GM19239 (cell line): ENCODE measurements around the gene RNF157.
"Not testable (repeated sequence)": the region's sequence is repeated elsewhere in the genome, so short reads cannot be mapped to it uniquely, and the experiment has no call there.

Source experiments
- DNase-seq: peaks from one replicate; pipeline ENCODE4 v3.0.0; 2011; ENCODE audit warnings: low spot score; ENCODE audit not compliant: insufficient read length
- FAIRE-seq: peaks from 2 replicates; lab custom pipeline; 2011; peaks lifted over from hg19 to GRCh38; lab: Jason Lieb, UNC

RNF157 gene

DNA sequence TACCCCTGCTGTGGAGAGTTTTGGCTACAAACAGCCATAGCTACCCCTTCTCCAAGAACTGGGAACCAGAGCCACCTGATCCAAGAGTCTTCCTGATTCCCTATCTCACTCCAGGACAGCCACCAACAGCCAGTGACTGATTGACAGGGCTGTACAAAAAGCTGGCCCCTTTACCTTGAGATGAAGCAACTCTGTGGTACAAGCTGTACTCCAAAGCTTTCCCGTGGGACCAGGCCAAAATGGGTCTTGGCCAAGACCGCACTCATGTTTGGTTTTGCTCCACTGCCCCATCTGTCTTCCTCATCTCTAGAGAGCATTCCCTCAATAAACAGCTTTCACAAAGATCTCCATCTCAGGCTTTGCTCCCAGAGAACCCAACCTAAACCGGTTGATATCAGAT lies 43.6 kb downstream of the RNF157 start:
- FAIRE-seq: no peak
- no peak for DNase-seq

DNA sequence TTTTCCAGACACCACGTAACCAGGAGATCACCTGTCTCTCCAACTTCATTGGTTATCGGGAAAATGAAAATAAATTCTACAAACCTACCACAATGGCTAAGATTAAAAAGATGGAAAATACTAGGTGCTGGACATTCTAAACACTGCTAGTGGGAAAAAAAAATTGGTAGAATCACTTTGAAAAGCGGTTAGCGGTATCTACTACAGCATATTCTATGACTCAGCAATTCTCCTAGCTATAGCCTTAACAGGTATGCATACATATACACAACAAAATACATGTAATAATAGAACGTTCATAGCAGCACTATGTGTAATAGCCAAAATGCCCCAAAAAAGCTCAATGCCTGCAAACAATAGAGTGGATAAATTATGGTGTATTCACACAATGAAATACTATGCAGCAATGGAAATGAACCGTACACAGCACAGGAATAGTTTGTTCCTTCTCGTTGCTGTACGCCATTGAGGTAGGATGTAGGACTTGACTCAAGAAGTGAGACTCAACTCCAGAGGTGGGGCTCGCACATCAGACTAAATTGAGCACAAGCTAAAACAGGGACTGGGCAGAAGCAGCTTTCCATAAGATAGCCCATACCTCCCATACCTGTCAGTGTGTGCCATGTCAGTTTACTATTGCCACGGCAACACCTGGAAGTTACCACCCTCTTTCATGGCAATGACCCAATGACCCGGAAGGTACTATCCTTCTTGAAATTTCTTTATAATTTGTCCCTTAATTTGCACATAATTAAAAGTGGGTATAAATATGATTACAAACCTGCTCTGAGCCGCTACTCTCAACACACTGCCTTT lies 44.8 kb downstream of the RNF157 start:
- FAIRE-seq: no peak
- no peak for DNase-seq

DNA sequence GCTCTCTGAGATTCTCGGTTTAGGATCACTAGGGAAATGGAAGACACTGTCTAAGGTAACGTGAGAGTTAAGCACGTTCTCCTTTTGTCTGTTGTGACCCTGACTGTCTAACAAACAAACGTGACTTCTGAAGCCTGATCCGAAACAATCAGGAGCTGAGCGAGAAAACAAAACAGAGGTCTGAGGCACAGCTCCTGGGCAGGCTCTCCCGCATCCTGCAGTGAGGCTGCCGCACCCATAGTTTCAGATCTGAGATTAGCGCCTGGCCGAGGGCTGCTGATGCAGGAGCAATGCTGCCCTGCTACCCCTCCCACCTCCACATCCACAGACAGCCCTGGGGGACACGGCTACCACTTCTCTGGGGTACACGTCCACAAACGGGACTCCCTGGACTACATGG lies 46.7 kb downstream of the RNF157 start:
- no peak for FAIRE-seq
- no peak for DNase-seq

DNA sequence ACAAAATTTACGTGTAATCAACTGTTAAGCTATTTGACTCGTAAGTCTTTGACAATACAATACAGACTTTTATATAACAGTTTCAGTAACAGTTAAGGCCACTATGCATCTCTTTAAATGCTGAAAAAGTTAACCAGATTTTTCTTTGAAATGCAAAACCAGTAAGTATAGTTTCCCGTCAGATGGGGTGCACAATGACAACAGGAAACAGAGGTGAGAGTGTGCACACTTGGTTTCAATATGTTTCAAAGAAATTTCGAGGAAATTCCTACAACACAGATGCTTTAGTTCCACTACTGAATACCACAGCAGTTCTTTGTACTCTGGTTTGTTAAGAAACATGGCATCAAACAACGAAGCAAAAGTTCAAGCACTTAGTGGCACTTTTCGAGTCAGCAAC lies 48.4 kb downstream of the RNF157 start:
- DNase-seq: peak; percentile 33
- peak; percentile 95 for FAIRE-seq

DNA sequence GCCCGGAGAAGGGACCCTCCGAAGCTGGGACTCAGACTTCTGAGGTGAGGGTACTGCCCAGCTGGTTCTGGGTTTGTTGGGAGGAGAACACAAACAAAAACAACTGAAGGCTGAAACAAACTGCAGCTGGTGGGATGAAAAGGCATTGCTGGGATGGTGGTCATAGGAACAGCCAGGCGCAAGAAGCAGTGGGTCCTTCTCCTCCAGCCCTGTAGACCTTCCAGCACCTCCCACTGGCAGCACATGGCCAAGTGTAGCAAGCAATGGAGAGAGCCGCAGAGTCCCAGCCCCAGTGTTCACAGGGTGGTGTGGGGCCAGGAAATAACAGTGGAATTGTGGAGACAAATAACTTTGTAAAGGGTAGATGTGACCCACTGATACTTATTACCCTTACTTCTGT lies 50.6 kb downstream of the RNF157 start:
- DNase-seq (no peak), FAIRE-seq (no peak)

DNA sequence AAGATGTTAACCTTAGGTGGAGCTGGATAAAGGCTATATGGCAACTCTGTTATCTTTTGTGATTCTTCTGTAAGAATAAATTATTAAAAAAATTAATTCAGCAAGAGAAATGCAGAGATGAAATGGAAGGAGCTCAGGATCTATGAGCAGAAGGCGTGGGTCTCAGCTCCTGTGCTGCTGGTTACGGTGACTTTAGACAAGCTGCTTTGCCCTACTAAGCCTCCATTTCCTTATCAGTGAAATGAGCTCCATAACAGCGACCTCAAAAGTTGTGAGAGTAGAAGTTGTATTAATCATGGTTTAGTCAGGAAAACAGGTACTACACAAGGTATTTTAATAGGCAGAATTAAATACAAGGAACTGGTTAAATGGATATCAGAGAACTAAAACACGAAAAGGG lies 51.0 kb downstream of the RNF157 start:
- FAIRE-seq (no peak), DNase-seq (no peak)

DNA sequence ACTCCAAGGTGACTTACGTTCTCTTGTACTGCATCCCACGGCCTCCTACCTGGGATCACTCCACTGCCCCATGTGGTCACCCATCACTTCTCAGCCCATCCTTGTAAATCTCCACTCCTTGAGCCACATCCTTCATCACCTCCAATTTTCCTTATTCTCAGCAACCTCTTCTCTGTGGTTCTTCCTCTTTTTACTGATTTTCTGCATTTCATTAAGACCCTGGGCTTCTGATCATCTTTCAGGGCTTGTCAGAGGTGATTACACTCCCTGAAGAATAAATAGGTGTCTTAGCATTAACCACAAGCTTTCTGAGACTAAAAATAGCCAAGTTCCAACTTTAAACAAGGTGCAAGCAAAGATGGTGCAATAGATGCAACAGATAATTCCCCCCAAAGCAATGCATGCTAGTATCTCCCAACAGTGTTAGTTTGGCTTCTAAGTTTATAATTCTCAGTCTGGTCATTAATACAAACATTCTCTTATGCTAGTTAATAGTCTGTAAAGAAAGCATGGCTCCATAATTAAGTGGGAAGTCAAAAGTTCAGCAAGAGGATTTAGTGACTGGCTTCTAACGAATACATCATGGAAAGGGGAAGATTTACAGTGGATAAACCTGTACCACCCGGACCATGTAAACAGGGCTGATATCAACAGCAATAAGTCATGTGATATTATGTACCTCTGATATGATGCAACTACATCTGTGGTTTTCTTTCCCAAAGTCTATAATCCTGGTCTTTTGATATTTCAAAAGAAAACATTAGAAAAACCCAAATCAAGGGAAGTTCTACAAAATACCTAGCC lies 51.9 kb downstream of the RNF157 start:
- no peak for DNase-seq
- FAIRE-seq: peak; percentile 96

DNA sequence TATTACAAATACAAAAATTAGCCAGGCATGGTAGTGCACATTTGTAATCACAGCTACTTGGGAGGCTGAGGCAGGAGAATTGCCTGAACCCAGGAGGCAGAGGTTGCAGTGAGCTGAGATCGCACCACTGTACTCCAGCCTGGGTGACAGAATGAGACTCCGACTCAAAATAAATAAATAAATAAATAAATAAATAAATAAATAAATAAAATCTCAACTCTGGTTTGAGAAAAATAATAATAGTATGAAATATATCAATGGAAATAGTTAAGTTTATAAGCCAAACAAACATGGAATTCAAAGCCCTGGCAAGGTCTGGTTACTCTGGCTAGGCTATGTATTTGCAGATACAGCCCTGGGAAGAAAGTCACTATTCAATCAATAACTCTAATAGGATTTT lies 53.5 kb downstream of the RNF157 start:
- not testable (repeated sequence) for FAIRE-seq, DNase-seq

DNA sequence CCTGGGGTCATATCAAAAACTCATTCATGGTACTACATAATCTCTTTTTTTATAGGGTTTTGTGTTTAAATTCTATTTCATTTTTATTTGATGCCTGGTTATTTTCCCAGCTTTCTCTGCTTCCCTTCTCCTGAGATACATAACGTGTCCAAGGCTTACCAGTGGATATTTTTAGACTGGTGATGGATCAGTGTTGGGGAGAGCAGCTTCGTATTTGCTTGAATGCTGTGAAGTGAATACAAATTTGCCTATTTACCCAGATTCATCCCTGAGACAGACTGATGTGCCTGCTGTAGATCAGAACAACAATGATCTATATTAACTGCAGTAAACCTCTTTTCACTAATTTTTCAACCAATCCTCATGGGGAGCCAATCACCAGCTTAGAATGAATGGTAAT lies 56.0 kb downstream of the RNF157 start:
- DNase-seq (no peak), FAIRE-seq (no peak)

DNA sequence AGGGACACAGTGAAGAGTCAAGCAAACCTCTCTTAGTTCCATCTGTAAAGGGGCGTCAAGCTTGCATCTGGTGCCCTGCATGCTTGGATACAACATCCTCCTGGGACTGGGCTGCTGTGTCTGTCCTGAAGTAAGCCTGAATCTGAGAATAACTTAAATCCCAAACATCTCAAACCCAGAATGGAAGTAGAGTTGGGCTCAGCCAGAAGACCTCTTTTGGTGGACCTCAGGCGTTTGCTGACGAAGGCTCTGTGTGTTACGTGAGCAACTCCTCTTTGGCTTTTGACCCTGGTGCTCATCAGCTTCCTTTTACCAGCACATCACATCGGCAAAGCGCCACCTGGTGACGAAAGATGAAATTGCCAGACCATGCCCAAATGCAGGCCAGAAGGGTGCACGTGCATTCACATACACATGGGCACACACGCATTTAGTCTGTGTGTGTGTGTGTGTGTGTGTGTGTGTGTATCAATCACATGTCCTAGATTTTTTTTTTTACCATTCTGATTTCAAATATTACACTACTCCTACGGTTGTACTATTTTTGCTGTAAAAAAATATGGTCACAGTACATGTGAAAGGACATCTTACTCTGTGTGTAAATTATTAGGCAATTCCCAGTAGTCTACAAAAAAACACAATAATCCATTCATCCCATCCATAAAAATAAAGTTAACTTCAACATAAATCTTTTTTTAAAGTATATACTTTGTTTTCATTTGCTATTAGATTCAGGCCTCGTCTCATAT lies 58.1 kb downstream of the RNF157 start:
- peak; percentile 98 for FAIRE-seq
- peak; percentile 82 for DNase-seq

DNA sequence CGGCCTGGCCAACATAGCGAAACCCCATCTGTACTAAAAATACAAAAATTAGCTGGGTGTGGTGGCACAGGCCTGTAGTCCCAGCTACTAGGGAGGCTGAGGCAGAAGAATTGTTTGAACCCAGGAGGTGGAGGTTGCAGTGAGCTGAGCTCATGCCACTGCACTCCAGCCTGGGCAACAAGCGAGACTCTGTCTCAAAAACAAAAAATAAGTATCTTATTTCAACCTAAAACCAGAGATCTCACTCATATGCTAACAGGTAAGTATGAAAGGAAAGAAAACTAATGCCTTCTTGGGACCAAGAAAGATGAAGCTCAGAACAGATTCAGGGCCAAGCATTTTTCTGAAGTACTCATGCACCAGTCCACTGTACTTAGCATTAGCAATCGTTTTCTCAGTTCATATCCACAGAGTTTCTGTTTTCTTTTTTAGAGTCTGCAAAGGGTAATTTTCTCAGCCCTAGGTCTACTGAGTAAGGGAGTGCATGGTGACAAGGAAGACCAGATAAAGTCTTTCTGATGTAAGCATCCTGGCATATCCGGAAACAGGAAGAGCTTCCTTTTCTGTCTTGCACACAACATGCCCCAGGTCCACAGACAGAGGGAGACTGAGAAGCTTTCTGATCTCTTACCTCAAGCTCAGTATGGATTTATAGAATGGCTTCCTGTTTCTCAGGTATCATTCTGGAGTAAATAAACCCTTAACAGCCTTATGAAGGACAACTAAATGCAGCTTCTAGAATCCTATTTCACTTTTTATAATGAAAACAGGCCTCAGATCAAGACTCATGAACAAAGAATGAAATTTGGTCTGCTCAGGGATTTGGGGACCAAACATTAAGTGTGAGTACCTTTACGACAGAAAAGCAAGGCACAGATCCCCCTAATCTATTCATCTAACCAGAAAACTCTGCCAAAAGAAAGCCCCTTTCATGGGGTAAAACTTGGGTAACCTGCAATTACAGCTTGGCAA lies 60.5 kb downstream of the RNF157 start:
- FAIRE-seq (peak; percentile 96), DNase-seq (peak; percentile 30)

DNA sequence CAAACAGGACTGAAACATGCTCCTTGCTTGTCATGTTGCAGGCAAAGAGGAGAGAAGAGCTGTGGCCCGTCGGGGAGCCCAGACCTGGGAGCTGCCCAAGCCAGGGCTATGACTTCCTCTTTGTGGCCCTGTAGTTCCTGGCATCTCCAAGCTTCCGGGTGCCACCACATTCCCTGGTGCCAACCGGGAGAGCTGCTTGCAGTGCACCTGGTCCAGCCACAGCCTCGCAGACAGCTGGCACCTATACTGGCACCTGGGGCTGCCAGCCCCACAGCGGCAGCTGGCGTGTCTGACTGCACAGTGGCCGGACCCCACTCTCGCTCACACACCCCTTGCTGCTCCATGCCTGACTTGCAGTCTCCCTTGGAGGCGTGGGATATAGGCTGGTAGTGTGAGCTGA lies 62.2 kb downstream of the RNF157 start:
- DNase-seq (no peak), FAIRE-seq (no peak)

DNA sequence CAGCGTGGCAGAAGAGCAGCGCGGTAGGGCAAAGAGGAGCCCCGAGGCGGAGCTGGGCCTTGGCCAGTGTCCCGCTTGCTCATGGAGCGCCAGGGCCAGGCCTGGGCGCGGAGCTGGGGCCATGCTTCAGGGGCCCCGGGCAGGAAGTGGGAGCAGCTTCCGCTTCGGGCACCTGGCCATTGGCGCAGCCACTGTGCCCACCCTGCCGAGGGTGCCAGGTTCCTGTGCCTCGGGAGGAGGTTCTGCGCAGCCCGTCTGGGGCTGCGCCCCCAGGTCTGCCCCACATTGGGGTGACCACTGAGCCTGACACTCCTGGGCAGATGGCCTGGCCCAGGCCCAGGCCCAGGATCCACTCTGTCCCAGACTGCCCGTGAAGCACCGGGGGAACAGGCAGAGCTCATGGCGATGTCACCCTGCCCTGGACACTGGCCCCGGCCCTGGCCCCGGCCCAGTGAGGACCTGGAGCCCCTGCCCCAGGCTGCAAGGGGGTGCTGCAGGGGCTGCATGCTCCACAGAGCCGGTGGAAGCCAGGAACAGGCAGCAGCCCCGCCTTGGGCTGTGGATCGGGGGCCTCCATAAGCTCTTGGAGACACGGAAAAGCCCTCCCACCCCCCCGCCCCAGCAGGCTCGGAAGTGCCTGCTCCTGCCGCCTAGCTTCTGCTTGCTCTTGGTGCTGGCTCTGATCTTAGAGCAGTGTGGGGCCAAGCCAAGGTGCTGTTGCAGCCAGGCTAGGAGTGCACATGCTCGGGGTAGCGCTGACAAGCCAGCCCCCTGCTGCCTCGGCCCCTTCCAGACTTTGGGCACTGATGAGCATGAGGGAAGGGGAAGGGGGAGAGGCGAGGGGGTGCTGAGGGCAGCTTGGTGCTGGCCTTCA lies 63.4 kb downstream of the RNF157 start:
- DNase-seq: no peak
- FAIRE-seq: no peak

DNA sequence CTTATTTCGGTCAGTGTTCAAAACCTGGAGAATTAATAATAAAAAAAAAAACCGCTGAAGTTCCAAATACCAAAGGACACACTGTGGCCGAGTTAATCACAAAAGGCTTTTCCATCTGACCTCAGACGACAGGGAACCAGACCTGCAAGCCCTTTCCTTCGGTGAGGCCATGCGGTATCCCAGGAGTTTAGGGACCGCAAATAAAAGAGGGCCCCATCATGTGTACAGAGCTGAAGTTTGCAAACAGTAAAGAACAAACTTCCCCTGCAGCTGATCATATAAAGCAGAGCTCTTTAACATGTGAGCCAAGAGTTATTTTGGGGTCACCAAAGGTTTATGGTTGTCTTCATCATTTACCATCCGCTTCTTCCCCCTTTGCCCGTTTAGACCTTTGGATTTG lies 66.3 kb downstream of the RNF157 start:
- FAIRE-seq (no peak), DNase-seq (no peak)

DNA sequence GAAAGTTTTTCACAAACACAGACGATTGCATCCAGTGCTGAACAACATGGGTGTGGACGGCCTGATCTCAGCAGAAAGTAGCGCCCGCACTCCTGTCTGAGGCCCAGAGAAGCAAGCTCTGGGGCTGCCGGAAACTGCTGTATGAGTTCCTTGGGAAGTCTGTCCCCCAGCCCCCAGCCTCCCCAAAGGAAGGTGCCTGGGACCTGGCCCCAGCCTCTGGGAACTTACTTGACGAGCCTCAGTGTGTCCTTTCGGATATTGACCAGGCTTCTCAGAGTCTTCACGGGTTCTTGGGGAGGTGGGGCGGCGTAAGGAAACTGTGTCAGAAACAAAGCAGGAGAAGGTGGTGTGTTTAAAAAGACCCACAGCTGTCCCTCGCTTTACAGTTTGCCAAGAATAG lies 66.8 kb downstream of the RNF157 start:
- no peak for DNase-seq
- FAIRE-seq: no peak

DNA sequence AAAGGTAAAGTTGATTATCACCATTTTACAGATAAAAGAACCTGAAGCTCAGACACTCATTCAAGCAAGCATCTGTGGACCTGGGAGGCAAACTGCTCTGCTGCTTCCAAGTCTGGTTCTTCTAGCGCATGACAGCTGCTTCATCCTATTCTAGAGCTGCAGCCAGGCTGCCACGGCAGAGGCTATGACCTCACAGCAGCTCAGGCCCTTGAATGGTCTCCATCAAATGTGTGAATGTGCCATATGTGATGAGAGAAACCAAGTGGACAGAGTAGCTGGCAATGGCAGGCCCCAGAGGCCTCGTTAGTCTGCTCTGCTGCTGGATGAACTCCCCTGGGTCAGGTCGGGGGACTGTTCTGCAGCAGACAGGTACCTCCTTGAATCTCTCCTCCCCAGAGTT lies 68.6 kb downstream of the RNF157 start:
- DNase-seq (no peak), FAIRE-seq (no peak)

DNA sequence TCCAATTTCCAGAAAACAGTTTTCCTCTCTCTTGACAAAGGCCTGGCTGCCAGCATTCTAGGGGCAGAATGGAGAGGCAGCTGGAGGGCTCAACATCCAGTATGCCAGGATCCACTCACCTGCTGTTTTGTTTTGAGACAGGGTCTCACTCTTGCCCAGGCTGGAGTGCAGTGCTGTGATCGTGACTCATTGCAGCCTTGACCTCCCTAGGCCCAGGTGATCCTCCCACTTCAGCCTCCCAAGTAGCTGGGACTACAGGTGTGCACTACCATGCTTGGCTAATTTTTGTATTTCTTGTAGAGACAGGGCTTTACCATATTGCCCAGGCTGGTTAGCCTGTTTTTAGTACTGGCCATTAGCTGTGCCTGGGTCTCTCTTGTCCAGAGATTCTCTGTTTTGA lies 70.2 kb downstream of the RNF157 start:
- FAIRE-seq: no peak
- no peak for DNase-seq

DNA sequence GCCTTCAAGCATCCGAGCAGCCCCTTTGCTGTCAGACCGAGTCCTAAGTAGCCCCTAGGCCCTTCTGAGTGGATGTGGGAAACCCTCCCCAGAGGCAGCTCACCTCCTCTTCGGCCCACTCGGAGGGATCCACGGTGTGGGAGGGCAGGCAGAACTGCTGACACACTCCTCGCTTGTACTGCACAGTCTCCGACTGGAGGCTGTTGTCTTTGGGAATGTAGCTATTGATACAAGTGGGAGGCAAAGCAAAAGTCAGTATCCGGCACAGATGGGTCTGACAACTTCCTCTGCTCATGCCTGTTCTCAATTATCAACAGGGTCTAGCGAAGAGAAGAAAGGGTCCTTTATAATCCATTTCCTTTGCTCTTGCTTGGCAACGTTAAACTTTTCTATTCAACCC lies 73.4 kb downstream of the RNF157 start:
- DNase-seq: no peak
- no peak for FAIRE-seq

DNA sequence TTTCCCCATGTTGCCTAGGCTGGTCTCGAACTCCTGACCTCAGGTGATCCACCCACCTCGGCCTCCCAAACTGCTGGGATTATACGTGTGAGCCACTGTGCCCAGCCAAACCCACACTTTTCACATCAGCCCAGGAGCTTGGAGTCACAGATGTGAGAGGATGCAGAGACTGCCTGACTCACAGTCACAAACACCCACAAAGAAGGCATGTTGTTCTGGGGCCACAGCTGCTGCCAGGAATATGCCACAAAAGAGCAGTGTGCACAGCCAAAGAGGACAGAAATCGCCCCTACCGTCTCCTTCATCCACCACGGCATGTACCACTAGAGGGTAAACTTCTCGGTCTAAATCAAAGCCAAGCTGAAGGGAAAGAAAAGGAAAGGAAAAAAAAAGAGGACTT lies 74.1 kb downstream of the RNF157 start:
- FAIRE-seq: no peak
- no peak for DNase-seq
